HG03457 (cell line): ENCODE results near the gene GTF3A.
A peak's percentile ranks its signal among the peaks of the same experiment; 100 is the strongest.
"Not testable (repeated sequence)": the region's sequence is repeated elsewhere in the genome, so short reads cannot be mapped to it uniquely, and the experiment has no call there.

Experiments
- ATAC-seq: cut with Tn5 transposase; IDR thresholded peaks from one replicate; pipeline ENCODE4 v1.9.1; 2021; ENCODE audit warnings: moderate number of reproducible peaks; ENCODE audit not compliant: unreplicated experiment

The GTF3A gene

GRCh38 chr13:27424246-27425157, at the start of gene GTF3A:
Gene GTF3A (plus strand): TSS chr13:27424619.
- peak; percentile 46 for ATAC-seq

GRCh38 chr13:27374650-27375049, 49.8 kb upstream of the GTF3A start:
- no peak for ATAC-seq

GRCh38 chr13:27375686-27376326, 48.6 kb upstream of the GTF3A start:
- ATAC-seq: no peak

- no peak for ATAC-seq
Observed at GRCh38 chr13:27379126-27379525, 45.3 kb upstream of the GTF3A start.

GRCh38 chr13:27379694-27380641, 44.5 kb upstream of the GTF3A start:
- ATAC-seq: no peak

- no peak for ATAC-seq
Observed at GRCh38 chr13:27381601-27382000, 42.8 kb upstream of the GTF3A start.

GRCh38 chr13:27383104-27383921, 41.1 kb upstream of the GTF3A start:
- ATAC-seq: no peak

GRCh38 chr13:27384285-27384684, 40.1 kb upstream of the GTF3A start:
- ATAC-seq: no peak

- no peak for ATAC-seq
Observed at GRCh38 chr13:27388241-27388640, 36.2 kb upstream of the GTF3A start.

- no peak for ATAC-seq
Observed at GRCh38 chr13:27389891-27390290, 34.5 kb upstream of the GTF3A start.

- ATAC-seq: no peak
Observed at GRCh38 chr13:27391471-27391870, 32.9 kb upstream of the GTF3A start.

- no peak for ATAC-seq
Observed at GRCh38 chr13:27393101-27393500, 31.3 kb upstream of the GTF3A start.

- no peak for ATAC-seq
Observed at GRCh38 chr13:27395007-27395510, 29.4 kb upstream of the GTF3A start.

GRCh38 chr13:27396252-27396846, 28.1 kb upstream of the GTF3A start:
- ATAC-seq: no peak

- no peak for ATAC-seq
Observed at GRCh38 chr13:27398360-27398759, 26.1 kb upstream of the GTF3A start.

- not testable (repeated sequence) for ATAC-seq
Observed at GRCh38 chr13:27400405-27400804, 24.0 kb upstream of the GTF3A start.

- no peak for ATAC-seq
Observed at GRCh38 chr13:27401210-27401609, 23.2 kb upstream of the GTF3A start.

- ATAC-seq: no peak
Observed at GRCh38 chr13:27403203-27403678, 21.2 kb upstream of the GTF3A start.

- no peak for ATAC-seq
Observed at GRCh38 chr13:27403727-27404385, 20.6 kb upstream of the GTF3A start.
